Activated CD4-positive, alpha-beta T cell treated with anti-CD3 and anti-CD28 coated beads, Interleukin-2, amount 50 U/mL, for 4 hours (primary cell): Measurements from ENCODE around the gene EBF4.

Experiments used
- DNase-seq, 2 experiments: peaks; one replicate each; pipeline ENCODE4 v3.0.0-alpha.2; 2020

Gene EBF4

DNA sequence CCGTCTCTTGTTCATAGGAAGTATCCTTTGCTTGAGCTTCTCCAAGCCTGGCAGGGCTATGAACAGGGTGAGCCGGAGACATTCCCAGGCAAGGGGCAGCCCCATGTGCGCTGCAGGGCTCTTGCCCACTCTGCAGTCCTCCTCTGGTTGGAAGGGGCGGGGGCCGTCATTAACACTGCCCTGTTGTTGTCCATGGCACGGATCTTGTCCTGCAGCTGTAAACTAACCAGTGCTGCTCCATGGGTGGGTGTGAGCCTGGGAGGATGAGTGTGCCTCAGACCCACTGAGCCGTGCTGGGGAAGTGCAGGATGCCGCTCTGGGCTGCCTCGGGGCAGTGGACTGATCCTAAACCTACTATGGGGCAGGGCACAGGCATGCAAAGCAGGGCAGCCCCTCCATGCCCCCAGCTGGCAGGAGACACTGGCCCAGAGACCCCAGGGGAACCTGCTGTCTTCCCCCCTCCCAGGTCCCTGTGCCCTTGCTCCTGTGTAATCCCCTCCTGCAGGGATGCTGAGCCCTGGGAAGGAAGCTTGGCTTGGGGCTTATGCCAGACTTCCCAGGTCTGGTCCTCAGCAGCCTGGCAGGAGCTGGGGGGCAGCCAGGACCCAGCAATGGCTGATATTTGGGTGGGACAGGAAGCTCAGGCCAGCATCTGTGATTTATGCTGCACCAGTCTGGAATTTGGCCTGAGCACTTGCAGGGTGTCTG, 8.5 kb downstream of the EBF4 start:
- DNase-seq = no peak

GRCh38 chr20:2701671-2702081, 9.1 kb downstream of the EBF4 start:
- no peak for DNase-seq

- no peak for DNase-seq
Measured at GRCh38 chr20:2703716-2704475, 11.3 kb downstream of the EBF4 start.

DNA sequence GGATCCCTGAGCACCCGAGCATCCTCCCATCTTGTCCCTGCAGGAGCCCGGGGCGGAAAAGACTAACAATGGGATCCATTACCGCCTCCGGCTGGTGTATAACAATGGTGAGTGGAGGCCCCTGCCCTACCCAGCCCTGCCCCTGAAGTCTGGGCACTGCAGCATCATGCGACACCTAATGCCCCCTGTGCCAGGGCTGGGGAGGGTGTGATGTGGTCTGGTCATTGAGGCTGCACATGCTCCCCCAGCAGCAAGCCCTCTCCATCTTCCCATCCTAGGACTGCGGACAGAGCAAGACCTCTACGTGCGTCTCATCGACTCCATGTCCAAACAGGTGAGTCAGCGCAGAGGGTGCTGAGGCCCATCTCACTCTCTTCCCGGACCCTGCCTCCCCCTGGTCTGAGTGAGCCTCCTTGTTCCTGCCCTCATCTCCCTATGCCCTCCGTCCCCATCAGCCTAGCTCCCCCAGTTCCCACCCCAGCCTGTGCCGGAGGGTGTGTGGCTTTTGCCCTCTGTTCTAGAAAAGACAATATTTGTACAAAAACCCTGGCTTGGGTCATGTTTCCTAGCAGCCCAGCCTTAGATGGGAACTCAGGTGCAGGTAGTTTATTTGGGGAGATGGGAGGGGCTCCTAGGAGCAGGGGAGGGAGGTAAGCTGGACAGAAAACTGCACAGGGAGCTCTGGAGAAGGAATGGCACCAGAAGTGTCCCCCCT, 13.5 kb downstream of the EBF4 start:
- no peak for DNase-seq

GRCh38 chr20:2706688-2707352, 14.2 kb downstream of the EBF4 start:
- DNase-seq = no peak

DNA sequence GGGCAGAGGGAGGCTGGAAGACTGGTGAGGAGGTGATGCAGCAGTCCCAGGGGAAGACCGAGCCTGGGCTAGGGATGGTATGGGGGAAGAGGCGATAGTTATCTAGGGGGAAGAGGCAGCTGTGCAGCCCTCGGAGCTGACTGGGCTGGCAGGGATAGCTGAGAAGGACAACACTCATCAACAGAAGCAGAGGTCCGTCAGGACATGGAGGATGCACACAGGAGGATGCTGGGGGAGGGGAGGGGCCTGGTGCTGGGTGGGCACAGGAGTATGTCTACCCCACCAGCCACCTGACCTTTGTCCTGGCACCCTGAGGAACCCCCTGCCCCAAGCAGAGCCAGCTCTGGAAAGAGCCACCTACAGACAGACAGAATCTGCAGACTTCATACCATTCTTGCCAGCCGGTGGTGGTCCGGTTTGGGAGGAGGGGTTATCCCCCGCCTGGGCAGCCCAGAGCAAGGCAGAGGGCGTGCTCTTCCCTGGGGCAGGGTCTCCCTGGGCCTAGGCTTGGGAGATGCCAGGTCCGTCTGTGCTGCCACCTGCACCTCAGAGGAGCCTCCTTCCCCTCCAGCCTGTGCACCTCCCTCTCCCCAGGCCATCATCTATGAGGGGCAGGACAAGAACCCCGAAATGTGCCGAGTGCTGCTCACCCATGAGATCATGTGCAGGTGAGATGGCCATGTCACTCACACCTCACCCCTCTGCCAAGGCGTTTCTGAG, 14.9 kb downstream of the EBF4 start:
- no peak for DNase-seq

DNA sequence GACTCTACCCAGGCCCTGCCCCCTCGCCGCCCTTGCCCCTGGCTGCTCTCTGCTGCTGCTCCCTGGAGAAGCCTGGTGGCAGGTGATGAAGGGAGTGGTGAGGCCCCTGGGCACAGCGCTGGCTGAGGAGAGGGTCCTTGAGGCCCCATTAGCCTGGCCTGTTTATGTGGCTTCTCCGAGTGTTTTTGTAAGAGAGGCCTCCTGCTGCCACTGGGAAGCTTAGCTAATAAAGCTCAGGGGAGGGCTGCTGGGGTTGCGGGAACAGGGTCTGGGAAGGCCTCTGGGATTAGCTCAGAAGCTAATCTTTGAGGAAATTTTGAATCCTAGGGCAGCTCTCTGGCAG, 15.5 kb downstream of the EBF4 start:
- DNase-seq = no peak

- DNase-seq = no peak
Measured at GRCh38 chr20:2708665-2709064, 16.1 kb downstream of the EBF4 start.

DNA sequence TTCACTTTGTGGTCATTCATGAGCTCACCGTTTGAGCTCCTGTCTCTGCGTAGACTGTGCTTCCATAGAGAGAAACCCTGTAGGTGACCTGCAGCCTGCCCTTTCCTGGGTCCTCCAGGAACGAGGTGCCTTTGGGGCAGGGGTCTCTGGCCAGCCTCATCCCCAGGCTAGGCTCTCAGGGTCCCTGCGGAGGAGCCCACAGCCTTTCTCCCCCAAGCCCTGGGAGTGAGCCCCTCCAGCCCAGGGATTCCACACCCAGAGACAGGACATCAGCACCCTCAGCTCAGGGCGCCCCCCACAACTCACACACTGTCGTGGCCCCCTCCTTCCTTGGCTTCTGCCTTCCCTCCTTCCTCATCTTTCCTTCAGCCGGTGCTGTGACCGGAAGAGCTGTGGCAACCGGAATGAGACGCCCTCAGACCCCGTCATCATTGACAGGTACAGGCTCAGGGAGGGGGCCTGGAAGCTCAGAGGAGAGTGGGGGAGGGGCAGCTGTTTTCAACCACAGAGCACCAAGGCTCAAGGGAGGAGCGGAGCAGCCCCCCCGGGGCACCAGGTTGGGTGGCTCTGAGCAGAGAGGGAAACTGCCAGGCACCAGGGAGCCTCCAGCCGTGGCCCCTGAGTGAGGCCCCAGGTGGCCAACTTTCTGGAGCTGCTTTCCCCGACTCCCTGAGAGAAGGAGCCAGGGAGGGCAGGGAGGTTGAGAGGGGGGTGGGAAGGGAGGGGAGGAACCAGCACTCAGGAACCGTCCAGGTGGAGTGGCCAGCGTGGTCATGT, 16.8 kb downstream of the EBF4 start:
- DNase-seq = no peak

DNA sequence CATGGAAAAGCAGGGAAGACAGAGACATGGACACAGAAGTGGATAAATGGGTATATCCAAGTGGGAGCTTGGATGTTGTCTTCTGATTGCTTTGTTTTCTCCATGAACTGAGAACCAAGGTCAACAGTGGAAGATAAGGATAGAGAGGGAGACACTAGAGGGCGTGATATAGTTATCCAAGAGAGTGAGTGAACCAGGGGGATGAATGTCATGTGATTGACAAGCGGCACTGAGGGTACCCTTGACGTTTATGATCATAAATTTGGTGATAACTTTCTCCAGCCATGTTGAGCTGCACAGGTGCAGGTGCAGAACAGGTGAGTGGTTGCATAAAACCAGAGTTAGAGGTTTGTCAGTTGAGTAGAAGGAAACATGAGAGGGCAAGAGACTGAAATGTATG, 20.7 kb downstream of the EBF4 start:
- no peak for DNase-seq

GRCh38 chr20:2729251-2729713, 36.7 kb downstream of the EBF4 start:
- peak; percentile 12 to 16 for DNase-seq

- DNase-seq = no peak
Measured at GRCh38 chr20:2729791-2730190, 37.2 kb downstream of the EBF4 start.

- no peak for DNase-seq
Measured at GRCh38 chr20:2734899-2735298, 42.3 kb downstream of the EBF4 start.

GRCh38 chr20:2736441-2736840, 43.9 kb downstream of the EBF4 start:
- no peak for DNase-seq

GRCh38 chr20:2738331-2739041, 45.9 kb downstream of the EBF4 start:
- DNase-seq = no peak

DNA sequence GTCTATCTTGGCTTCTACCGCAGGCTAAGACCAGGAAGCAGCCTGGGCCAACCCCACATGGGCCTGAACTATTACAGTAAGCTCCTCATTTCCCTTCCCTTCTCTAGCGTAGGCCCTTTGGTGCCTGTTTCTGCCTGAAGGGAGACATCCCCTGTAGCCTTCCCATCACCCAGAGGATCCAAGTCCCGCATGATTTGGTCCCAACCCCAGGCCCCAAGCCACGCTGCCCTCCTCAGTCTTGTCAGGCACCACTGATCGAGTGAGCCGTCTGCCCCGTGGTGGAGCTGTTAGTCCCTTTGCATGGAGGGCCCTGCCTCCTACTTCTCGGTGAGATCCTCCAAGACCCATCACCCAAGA, 46.4 kb downstream of the EBF4 start:
- no peak for DNase-seq

DNA sequence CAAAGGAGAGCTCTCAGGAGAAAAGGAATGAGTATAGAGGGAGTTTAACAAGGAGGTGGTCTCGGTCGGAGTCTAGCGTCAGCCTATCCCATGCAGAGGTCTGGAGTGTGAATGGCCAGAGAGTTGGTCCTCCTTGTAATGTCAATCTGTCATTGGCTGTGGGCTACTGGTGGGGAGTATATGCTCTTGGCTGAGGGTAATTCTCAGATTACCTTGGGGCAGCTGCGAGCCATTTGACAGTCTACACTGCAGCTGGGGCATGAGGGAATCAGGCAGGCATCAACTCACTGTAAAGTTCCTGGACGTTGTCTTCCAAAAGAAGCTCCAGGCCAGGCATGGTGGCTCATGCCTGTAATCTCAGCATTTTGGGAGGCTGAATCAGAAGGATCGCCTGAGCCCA, 48.1 kb downstream of the EBF4 start:
- DNase-seq = no peak

- no peak for DNase-seq
Measured at GRCh38 chr20:2741463-2741862, 48.9 kb downstream of the EBF4 start.

DNA sequence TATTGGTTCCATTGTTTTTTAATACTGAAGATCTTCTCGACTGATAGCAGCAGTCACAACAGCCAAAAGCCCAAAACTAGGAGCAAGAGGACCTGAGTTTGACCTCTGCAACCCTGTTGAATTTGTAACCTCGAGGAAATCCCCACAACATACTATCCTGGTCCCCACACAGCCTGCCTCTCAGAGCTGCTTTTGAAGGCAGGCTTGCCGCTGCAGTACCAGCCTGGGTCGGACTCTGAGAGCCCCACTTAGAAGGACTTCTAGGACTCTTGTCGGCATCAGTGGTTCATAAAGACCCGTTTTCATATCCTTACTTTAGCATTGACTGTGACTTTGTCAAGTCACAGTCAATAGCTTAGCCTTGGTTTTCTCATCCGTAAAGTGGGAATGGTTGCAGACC, 49.3 kb downstream of the EBF4 start:
- DNase-seq = no peak

DNA sequence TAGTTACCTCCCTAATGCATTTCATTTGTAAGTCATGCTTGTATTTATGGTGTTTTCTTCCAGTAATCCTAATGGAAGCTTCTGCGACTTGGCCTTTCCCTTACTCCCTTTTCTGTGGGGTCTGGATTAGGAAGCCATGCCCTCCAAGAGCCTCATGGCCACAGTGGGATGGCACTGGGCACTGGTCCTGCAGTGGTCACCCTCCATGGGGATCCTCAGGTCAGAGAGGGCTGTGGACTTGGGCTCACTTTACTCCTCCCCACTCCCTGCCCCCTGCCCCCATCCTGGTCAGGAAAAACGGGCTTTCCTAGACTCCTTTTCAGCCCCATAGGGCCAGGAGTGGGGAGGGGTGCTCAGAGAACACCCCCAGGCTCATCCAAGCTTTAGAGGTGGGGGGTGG, 49.9 kb downstream of the EBF4 start:
- DNase-seq = no peak

GRCh38 chr20:2742934-2743559, 50.5 kb downstream of the EBF4 start:
- DNase-seq = peak; percentile 62 to 69
